GM18499 (cell line): ENCODE data around the gene TAF3.

ENCODE experiments used
- ATAC-seq: cut with Tn5 transposase; IDR thresholded peaks from one replicate; pipeline ENCODE4 v1.9.1; 2021; ENCODE audit warnings: moderate number of reproducible peaks; ENCODE audit not compliant: insufficient read depth, unreplicated experiment

Gene TAF3

DNA sequence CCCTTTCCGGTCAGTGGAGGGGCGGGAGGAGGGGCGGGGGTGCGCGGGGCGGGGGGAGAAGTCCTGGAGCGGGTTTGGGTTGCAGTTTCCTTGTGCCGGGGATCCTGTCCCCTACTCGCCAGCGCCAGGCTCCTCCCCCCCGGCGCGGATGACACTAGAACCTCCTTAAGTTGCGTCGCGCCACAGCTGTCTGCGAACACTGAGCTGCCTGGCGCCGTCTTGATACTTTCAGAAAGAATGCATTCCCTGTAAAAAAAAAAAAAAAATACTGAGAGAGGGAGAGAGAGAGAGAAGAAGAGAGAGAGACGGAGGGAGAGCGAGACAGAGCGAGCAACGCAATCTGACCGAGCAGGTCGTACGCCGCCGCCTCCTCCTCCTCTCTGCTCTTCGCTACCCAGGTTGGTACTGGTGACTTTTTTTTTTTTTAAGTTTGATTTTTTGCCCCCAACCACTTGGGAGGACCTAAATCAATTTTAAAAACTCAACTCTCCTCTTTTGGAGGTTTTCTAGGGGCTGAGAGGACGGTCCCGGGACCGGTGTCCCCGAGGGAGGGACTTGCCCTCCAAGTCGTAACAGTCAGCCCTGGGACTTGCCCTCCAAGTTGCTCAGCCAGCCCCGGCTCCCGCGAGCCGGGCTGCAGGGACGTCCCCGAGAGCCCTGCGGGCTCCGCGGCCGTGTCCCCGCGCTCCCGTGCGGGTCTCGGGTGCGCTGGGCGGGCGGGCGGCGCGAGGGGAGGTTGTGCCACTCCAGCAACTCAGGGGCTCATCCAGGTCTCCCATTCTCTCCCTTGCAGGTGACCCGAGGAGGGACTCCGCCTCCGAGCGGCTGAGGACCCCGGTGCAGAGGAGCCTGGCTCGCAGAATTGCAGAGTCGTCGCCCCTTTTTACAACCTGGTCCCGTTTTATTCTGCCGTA lies 236.4 kb downstream of the TAF3 start, which contains the start of gene GATA3:
Gene GATA3, plus strand, starts transcription at position 195 of the 914 bp plus-strand sequence. CDS start 968 bp downstream, outside the sequence.
- ATAC-seq = no peak

GRCh38 chr10:8055420-8056349 lies 237.4 kb downstream of the TAF3 start:
- no peak for ATAC-seq

DNA sequence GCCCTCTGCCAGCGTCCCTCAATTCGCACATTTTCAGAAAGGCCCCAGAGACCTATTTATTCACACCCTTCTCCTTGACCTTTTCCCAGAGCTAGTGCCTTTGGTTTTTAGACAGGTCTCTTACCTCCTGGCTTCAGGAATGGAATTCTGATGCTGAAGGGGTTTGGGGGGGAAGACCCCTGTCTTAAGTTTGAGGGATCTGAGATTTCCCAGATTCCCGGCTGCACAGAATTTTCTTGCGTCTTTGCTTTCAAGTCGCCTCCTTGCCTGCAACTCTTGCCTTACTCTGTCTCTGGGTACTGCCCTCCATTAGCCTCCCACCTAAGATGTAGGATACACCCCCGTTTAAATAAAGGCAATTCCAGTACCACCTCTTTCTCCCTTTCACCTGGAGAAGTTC lies 238.1 kb downstream of the TAF3 start:
- no peak for ATAC-seq

DNA sequence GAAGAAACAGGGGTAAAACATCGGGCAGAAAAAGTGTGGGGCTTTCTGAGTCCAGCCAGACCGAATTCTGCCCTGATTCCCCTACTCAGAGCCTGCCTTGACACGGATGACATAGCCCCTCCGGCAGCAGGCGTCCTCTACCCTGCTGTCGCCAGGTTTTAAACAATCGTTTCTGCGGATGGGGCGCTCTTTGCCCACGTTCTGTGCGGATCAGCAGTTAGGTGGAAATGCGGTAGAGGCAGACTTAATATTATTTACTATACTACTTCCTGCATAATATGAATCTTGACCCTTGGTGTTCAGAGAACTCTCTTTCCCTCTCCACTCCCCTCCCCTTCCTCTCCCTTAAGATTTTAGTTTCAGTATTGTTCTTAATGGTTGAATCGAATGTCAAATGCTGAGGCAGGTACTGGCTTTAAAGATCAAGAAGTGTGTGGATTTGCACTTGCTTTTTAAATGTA lies 238.6 kb downstream of the TAF3 start:
- peak; percentile 29 for ATAC-seq

DNA sequence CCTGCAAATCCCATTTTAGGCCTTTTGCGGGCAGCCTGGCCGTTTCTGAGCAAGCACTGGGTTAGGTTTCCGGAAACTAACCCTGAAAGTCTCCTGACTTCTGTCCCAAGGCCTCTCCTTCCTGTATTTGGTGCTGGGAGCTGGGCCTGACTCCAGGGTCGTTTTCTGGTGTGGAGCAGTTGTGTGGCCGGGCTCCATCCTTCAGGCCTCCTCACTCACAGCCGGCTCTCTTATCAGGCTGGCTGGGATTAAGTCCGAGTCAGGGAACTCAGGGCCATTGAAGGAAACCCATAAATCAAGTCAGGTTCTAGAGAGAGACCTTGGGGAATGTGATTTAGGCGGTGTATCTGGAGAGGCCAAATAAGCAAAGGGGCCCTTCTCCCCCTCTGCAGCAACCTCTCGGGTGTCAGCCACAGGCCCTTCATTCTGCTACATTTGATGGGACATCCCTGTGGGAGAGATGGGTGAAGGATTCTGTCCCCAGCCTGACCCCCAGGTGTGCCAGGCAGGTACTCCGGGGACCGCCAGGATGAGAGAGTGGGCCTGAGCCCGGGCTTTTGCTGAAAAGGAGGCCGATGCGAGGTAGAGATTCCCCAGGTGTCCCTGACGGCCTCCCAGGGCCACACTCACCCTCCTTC lies 239.4 kb downstream of the TAF3 start:
- no peak for ATAC-seq

GRCh38 chr10:8058274-8059111 lies 240.2 kb downstream of the TAF3 start:
- no peak for ATAC-seq

- no peak for ATAC-seq
These were observed 241.1 kb downstream of the TAF3 start for GRCh38 chr10:8059191-8059936.

DNA sequence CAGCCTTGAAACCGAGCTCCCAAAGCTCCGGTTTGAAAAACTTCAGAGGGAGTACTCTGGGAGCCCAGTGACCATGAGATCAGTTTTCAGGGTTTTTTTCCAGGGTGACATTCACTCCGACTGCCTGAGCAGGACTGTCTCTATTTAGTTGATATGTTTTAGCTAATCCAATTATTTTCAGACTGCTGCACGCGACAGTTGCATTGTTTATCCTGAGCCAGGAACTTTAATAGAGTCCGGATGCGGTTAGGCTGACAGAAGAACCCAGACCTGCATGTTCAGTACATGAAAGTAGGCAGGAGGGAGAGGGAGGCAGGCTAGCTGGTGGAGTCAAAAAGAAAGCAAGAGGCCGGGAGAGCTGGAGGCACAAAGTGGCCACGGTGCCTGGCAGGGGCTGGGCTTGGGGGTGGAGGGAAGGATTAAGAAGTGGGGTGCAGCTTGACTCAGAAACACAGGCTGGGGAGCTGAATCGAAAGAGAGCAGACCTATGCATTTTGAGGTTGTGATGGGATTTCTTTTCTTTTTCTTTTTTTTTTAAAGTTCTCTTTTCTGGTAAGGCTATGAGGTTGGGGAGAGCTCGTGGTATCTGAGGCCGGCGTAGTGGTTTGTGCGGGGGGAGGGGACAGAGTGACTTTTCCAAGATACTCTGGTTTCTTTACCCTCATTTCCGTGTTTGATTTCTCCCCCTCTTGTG lies 241.9 kb downstream of the TAF3 start:
- no peak for ATAC-seq

DNA sequence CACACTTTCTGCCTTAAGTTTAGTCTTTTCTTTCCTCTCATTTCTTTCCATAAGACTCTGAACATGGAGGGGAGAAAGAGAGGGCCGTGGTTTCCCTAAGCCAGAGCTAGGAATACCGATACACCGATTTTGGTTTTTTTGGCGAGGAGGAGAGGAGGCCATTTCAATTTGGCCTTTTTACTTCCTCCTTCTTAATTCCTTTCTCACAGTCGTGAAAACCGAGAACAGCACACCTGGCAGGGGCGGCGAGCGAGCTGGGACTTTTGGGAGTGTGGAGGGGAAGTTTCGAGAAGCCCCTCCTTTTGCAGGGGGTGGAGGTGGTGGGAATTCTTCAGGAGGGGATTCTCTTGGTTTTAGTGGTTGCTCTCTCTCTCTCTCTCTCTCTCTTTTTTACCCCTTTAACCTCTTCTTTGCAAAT lies 242.4 kb downstream of the TAF3 start:
- no peak for ATAC-seq

DNA sequence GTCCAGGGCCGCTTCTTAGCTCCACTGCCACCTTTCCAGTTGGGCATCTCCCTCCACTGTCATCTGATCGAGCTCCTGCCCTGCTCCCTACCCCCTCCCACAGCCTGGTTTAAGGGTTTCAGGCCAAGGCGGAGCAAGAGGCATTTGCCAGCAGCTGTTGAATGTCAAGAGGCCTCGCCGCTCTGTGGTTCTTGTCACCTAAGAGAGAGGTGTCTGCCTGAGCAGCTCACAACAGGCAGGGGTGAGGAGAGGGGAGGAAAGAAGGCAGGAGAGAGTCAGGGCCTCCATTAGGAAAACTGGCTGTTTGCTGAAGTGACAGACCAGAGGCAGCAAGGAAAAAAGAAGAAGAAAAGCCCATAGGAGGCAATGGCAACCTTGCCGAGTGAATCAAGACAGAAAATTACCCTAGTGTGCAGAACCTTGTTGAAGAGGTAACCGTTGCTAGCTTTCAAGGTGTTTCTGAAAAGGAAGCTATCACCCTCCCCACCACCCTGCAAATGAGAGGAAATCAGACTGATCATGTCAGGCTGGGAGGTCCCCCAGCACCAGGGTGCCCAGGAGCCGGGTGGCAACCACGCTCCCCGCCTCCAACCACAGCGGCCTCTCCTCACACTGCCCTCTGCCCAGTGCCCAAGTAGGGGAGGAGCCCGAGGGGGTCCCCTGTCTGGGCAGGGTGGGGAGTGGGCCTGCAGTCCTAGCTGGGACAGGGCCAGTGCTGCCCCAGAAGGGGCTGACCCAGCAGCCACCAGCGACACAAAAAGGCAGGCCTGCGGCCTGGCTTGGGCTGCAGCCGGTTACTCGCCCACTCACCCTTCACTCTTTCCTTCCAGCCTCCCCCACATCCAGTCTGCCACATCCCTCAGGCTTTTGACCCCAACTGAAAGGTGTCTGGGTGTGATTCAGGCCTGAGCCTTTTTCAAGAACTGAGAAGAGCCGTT lies 243.2 kb downstream of the TAF3 start:
- no peak for ATAC-seq

DNA sequence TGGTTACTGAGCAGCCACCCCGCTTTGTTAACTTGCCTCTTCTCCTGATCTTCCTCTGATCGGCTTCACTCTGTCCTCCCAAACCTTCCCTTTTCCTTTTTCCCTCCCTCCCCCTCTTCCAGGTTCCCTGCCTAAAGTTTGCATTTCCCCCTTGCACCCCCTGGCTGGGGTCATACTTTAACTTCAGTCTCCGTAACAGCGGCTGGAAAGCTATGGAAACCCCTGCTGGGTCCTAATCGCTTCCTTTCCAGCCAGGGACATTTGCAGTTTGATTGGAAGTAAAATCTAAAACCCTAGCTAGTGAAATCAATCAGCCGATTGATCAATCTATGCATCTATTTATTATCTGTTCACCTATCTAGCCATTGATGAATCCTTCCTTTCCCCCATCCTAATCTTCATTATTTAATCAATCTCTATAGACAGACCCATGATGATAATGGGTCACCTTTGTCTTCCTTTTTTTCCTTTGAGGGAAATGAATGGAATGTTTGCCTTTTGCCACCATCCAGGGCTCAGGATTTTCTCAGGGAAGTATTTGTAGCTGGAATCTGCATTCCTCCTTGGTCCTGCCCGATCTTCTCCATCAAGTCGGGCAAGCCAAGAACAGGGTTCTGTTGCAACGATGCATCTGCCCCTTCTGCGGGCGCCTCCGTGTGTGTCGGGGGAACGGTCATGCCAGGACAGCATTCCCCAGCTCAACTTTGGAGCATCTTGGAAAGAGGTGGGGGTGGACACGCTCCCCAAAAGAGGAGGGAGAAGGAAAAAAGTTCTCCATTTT lies 245.0 kb downstream of the TAF3 start:
- no peak for ATAC-seq

GRCh38 chr10:8063935-8064334 lies 245.6 kb downstream of the TAF3 start:
- no peak for ATAC-seq

- ATAC-seq = no peak
These were observed 246.1 kb downstream of the TAF3 start for GRCh38 chr10:8064436-8064835.

DNA sequence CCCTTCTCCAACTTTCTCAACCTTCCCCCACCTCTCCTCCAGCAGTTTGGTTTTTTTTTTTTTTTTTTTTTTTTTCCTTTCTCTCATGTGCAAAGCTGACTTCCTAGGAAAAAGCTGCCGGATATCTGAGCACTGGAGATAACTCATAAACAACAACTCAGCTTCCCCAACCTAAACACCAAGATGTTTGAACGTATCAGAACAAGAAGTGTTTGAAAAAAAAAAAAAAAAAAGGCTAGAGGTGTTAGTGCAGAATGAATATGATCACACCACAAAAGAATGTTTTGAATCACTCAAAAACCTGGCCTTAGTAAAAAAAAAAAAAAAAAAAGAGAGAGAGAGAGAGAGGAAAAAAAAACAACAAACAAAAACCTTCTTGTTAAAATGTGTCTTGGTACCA lies 247.3 kb downstream of the TAF3 start:
- ATAC-seq = no peak

- no peak for ATAC-seq
These were observed 247.8 kb downstream of the TAF3 start for GRCh38 chr10:8066124-8066523.
